SKM-1 treated with dmso at 0.1 percent for 144 hours (cell line): ENCODE data around the gene CDKN1B.
"Not testable (repeated sequence)": the region's sequence is repeated elsewhere in the genome, so short reads cannot be mapped to it uniquely, and the experiment has no call there.

Experiments used
- DNase-seq: peaks from one replicate; lab custom pipeline; 2025; ENCODE audit not compliant: unreplicated experiment; lab: John Stamatoyannopoulos, UW

The CDKN1B gene

DNA sequence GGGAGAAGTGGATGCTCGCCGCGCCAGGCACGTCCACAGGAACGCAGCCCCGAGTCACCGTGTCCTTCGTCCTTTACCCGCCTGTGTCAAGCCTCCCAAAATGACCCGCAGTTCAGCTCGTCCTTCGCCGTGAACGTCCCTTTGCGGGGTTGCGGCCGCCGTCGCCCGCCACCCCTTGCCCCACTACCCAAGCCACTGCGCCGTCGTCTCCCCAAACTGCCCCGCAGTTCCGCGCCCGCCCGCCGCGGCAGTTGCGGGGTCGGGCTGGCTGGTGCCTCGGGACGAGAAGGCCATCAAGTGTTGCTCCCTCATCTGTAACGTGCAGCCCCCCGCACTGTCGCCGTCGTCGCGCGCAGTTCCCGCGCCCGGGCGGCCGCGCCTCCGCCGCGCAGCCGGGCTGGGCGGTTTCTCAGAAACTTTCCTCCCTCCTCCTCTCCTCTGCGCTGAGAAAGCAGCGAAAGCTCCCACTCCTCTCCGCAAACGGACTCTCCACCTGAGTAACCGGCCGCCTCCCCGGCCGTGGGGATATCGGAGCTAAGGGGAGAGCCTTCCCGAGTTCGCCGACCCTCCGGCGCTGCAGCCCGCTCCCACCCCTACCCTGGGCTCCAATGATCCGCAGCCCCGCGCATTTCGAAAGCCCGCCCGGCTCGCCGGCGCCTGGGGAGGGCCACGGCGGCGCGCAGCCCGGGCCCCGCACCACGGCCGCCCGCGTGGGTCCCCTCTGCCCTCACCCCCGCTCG, 6.7 kb downstream of the CDKN1B start:
- no peak for DNase-seq

DNA sequence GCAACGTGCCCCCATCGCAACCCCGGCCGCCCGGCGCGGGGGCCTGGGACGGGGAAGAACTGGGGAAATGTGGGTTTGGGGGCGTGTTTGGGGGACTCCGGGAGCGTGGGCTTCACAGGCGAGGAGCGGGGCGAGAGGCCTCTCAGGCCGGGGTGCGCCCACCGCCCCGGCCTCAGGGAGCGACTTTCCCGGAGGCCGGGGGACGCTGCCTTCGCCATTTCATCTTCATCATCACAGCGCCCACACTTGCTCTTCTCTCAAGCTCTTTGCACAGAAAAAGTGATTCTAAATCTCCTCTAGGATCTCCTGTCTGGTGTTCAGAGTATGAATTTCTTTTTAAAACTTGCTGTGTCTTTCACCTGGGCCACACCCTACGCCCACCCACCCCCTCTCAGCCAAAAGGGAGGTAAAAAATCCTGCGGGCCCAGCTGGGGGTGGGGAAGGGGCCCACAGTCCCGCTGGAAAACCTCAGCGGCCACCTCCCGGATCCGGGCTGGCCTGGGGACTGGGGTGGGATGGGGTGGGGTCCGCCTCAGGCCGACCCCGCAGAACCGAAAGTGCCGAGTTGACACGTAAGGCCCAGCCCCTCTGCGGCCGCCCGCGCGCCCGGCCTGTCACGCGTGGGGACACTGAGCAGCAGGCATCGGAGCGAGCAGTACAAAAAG, 7.4 kb downstream of the CDKN1B start:
- no peak for DNase-seq

DNA sequence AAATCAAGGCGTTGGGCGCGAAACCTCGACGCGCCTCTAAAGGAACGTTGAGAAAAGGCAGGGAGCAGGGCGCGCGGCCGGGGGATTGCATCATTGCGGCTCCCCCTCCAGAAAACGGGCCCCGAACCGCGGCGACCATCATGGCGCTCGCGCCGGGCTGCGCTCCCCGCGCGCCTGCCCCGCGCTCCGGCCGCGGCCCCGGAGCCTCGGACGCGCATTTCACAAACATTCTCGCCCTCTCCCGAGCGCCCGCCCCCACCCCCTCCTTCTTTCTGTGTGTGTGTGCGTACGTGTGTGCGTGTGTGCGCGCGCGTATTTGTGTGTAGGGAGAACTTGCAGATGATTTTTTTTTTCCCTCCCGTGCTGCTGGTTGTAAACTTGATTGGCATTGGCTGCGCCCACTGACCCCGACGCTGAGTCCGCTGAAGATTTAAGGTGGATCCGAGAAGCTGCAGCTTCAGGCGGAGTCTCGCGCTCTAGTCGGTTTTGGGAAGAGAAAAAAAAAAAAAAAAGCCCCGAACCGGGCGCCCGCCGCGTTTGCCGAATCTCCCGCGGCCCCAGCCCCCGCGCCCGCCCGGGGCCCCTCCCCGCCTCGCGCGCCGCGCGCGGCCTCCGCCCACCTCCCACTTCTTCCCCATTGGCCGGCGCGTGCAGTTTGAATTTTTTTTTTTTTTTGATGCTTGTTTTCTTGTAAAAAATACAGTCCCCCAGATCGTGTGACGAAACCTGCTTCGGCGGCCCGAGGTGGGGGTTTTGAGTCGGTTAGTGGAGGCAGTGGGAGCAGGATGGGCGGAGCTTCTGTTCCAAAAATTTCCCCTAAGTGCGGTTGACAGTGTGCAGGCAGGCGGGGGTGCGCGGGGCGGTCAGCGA, 8.2 kb downstream of the CDKN1B start:
- peak; percentile 76 for DNase-seq

DNA sequence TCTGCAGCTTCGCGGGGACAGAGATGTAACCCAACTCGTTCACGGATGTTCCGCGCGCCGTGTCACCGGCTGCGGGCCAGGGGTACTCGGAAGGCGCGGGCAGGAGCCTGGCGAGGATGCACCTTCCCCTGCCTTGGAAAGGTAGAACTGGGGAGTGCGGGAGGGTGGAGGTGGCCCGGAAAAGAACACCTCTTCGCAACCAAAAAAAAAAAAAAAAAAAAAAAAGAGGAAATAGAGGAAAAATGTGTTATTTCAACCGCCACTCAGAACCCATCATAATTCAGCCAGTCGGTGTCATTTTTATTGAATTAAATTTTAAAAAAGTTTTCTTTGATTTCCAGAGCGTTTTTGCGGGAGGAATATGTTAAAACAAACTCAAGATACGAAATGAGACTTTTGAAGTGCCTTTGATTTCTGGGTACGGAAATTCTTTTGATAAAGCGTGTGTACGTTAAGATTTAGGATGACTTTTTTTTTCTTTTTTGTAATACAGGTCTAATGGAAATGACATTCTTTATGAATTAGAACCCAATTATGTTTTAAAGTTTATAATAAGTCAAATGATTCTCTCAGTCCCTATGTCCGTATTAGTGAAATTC, 8.9 kb downstream of the CDKN1B start:
- no peak for DNase-seq

DNA sequence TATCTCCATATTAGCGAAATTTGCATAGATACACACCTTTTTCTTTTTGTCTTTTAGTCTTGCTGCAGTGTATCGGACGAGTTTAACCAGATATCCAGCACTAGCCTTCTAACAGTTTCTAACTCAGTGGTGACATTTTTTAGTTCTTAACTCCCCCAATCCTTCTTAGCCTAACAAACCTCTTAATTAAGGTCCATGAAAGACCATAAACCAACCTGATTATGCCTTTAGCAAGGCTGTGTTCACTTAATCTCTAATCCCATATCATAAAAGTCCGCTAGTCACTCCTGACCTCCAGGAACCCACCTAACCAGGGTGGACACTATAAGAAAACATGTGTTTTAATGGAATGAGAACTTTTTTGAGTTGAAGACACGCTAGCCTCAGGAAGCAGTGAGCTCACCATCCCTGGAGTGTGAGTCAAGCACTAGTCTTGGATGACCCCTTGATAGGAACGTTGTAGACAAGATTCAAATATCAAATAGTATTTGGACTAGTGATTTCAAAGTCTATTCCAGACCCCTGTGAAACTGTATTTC, 9.5 kb downstream of the CDKN1B start:
- DNase-seq: no peak

DNA sequence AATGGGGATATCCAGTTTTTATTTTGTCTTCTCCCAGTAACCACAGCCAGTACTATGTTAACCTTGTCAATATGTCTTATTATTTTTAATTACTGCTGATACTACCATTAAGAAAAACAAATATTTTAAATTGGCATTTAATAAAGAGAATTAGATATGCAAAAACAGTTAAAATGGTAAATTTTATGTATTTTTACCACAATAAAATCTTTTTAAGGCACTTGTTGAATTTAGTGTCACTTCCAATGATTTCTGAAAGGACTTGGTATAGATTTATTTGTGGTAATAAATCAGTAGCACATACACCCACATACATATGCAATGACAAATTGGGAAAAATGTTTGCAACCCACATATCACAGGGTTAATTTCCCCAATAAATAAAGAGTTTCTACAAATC, 14.0 kb downstream of the CDKN1B start:
- DNase-seq: no peak

DNA sequence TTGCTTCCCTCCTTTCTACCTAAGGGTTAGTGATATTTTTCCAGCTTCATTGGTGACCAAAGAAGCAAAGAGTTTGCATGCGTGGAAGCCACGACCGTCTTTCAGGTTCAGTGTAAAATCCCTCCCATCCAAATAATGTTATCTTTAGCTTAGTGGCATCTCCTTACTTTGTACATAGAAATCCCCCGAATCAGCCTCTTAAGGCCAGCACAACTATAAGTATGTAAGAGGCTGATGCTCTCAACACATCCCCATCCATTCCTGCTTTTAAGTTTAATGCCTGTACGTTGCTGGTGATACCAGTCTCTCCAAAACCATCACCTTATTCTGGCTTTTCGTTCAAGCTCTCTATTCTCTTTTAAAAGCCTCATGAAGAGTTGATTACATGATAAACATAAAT, 14.6 kb downstream of the CDKN1B start:
- no peak for DNase-seq

DNA sequence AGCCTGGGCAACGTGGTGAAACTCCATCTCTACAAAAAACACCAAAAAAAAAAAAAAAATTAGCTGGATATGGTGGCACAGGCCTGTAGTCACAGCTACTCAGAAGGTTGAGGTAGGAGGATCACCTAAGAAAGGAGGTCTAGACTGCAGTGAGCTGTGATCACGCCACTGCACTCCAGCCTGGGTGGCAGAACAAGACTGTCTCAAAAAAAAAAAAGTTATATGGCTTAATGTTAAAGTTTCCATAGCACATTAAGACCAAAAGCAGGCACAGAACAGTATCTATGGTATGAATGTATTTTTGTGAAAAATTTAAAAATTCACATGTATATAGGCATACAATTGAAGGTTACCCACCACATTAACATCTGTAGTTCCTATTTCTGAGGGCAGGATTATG, 15.9 kb downstream of the CDKN1B start:
- DNase-seq: no peak

DNA sequence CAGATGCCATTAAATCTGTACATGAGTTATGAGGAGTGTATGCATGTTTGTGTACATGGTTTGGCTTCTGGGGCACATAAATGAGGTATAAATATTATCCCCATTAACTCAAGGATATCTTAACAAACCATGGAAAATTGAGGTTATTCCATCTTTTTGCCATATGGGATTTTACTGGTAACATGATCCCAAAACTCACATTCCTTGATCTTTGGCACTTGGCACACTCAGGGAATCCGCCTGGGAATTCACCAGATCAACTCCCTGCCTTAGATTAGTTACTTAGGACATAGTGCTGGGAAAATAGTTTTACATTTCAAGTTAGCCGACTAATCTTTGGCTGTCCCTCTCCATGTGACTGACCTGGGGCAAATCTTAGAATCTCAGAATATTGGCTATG, 16.9 kb downstream of the CDKN1B start:
- no peak for DNase-seq

DNA sequence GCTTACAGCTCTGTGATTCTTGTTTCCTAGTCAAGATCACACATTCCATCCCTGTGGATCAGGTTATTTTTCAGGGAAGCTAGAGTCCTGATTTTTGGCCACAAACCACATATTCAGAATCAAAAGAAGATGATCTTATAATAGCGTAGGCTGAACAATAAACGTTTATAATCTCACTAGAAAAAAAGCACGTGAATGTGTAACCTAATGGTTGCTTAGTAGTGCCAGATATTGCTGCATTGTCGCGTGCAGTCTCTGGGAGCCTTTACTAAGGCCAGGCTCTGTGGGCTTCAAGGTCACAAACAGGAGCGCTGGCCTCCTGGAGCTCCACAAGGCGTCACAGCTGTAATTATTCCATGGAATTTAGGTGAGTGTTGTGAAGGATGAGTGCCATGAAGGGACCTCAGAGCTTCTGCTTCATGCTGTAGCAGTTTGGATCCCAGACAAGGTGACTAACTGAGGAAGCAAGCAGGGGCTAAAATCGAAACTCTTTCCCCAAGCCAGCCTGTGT, 17.4 kb downstream of the CDKN1B start:
- no peak for DNase-seq

DNA sequence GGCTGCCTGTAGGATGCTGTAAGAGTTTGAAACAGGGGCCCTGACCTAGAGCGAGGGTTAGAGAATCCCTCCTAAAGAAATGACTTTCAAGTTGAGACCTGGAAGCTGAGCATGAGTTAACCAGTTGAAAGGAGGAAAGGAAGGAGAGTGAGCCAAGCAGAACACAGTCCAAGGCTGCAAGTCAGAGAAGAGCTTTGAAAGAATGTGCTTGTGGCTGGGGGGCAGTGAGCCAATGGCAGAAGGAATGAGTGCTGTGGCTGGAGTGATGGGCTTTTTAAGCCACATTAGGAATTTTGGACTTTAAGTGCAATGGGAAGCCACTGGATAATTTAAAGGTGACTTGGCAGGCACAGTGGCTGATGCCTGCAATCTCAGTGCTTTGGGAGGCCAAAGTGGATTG, 18.1 kb downstream of the CDKN1B start:
- DNase-seq: no peak

DNA sequence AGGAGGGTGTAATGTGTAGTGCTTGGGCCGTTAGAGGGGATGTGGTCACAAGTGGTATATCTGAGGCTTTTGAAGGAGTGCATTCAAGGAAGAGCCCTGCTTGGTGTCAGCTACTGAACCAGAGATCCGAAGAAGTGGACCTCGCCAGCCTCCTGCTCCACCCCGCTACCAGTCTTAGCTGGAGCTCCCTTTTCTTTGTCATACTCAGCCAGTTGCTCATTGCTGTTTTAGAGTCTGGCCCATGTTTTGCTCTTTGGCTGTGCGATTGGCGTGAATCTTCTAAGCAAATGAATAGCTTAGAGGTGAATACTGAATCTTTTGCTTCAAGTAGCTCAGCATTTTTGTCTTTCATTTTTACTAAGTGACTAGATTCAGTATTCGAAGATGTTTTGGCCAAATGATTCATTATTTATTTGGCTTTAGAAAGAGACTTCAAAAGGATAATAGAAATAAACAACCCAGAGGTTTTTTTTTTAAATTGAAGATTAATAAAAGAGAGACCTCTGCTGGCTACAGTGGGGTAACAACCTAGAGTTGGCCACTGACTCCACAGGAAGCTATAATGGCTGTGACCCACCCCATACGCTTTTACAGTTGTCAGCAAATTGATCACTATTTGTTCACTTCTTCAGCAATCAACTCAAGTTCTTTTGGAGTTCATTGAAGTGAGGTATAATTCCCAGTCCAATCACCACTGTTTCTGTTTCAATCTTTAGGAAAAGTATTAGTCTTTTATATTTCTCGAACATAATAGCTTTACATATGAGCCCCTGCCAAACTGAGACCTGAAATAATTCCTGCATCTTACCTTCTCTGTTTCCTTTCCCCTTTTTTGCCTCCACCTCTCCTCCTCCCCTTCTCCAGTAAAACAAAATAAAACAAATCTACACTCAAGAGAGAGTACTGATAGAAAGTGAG, 19.9 kb downstream of the CDKN1B start:
- no peak for DNase-seq

DNA sequence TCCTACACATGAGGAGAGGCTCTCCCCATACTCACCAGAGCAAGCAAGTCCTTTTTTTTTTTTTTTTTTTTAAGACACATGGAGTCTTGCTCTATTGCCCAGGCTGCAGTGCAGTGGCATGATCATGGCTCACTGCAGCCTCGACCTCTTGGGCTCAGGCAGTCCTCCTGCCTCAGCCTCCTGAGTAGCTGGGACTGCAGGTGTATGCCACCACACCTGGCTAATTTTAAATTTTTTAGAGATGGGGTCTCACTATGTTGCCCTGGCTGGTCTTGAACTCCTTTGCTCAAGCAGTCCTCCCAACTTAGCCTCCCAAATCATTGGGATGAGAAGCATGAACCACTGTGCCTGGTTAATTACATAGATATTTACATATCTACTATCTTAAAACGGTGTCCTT, 21.0 kb downstream of the CDKN1B start:
- not testable (repeated sequence) for DNase-seq

DNA sequence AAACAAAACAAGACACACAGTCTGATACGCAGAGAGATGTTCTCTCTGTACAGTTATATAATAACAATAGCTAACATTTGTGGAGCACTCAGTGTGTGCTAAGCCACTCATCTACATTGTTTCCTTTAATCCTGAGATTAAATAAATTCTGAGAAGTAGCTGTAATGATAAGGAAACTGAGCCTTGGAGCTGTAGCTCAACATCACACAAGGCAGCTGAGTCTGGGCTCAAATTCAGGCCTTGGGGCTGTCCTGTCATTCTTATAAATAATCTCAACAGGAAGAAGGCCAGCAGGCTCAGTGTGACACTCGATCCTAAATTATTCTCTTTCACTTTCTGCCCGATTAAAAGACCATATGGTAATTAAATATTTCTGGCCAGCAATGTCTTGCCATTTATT, 24.5 kb downstream of the CDKN1B start:
- no peak for DNase-seq

DNA sequence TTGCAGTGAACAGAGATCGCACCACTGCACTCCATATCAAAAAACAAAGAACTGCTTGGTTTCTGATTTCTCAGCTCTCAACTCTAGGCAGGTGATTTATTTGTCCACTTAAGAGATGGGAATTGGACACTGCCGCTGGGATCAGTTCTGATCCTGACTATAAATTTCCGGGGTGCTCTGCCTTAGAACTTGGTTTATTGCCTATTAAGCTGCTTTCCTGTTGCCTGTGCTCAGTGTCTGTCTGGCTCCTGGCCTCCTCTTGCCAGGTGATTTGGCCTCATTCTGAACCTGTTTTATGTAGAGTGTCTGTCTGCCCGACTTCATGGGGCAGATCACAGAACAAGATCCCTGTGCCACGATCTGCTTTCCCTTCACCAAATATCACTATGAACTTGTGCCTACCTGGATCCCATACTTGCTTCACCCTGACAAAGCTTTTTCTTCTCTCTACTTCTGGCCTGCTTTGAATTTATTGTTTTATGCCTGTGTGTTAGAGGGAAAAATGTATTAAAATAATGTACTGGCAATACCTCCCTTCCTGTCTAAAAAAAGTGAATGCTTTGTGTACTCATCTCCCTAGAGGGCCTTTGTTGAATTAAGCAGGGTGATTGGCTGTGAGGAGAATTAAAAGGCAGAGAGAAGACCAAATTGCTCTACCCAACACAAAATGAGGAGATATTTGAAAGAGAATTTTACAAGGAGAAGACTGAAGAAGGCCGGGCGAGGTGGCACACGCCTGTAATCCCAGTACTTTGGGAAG, 27.6 kb downstream of the CDKN1B start:
- no peak for DNase-seq

DNA sequence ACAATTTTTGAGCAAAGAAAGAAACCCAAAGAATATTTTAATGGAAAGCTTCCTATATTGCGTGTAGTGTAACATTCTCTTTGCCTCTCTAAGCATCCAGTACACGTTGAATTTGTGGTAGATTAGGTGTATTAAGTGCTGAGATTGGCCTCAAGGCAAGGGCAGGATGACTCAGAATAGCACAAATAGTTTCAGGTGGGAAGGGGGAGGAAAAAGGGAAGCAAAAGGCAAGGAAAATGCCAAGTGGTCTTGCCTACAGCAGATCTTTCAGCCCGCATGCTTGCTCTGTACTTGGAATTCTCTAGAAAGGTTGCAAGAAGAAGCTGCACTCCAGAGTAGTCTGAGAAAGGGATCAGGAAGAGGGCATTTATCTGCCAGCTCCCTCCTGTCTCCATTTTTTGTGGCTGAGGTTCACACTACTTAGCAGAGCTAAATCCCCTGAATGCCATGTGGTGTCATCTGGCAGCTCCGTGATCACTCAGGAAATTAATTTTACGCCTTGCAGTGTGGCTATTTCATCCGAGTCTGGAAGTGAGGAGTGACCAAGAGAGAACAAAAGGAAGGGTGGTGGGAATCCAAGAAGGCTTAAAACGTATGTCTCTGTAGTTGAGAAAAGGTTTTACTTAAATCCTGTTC, 28.5 kb downstream of the CDKN1B start:
- no peak for DNase-seq

DNA sequence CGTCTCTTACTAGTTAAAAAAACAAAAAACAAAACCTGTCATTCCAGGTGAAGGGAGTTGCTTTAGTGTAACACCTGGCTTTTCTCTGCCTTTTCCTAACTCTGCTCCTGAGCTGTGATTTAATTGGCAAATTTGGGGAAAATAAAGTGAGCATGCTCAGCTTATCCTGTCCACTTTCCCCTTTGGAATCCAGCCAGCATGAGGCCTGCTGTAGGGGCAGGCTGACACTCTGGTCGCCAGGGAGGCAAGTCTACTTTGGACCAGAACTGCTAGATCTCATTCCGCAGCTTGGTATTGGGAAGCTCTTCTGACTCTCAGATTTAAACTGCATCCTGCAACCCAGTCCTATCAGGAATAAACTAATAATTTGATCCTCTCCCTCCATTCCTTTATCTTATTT, 30.1 kb downstream of the CDKN1B start:
- DNase-seq: no peak

DNA sequence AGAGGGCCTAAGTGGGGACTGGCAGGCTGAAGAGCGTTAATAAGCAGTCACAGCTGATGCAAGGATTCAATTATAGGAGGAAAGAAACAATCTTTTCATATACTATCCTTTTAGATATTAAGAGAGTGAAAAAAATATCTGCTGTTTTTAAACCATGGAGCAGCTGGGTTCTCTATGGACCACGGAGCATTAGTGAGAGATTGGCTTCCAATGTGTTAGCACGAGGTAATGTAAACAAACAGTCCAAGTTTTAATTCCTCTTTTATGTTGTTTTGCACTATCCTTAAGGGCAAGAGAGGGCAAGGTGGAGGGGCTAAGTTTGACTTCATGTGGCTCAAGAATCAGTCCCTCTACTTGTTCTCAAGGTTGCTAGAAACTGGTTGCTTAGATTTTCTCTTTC, 30.9 kb downstream of the CDKN1B start:
- DNase-seq: no peak

DNA sequence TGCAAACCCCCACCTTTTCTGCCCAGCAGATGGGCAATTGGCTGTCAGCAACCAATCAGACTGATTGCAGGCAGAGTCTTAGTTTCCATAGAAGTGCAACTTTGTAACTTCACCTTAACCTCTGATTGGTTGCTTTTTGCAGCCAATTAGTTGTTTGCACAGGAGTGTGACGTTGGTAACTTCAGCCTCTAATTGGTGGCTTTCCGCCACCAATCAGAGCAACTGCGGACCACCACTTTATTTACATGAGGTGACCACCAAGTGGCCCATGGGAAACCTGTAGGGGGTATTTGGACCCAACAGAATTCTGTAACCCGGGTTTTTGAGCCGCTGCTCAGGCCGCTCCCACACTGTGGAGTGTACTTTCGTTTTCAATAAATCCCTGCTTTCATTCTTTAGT, 32.3 kb downstream of the CDKN1B start:
- DNase-seq: no peak
